Cardiac septum (tissue), 1 donor: ENCODE data around the gene CELF4. TPM values are rescaled to one million over a fixed set of nuclear protein-coding genes. Genes with fewer than 3 reads are reported as not detected.

Experiments
- DNase-seq: peaks from one replicate; pipeline ENCODE4 v3.0.0-alpha.2; 2020; ENCODE audit warnings: low spot score
- intact Hi-C: fragments of 100-400 bp; cut with DNase I; formaldehyde crosslinking; loops from one replicate; pipeline ENCODE4 v1.14.0; 2022
- total RNA-seq: library from RNA; stranded (reverse); fragmentation: NEBNext Ultra II Directional; extraction: Animal tissue kit (Norgen Biotek cat#: 25700); gene quantifications from one replicate; pipeline ENCODE4 v1.2.1, GENCODE V29; 2021
- donor health status: DM: no; HTN: no; CAD: no.

Gene CELF4
- total RNA-seq, 1 donor from 2014 or later, result 0.24 TPM

- no peak for DNase-seq
These were observed 31.0 kb downstream of the CELF4 start for GRCh38 chr18:37534627-37535026.

GRCh38 chr18:37533647-37534584, 31.7 kb downstream of the CELF4 start:
- DNase-seq, result no peak
- intact Hi-C loops, result no loop called here

More at GRCh38 chr18:37534627-37535026, 31.0 kb downstream of the CELF4 start:
- intact Hi-C loops, result loop anchor here (1.0 to 5.0 kb wide), 2 partner anchors 147 to 192 kb away; no protein-coding TSS in a partner anchor

GRCh38 chr18:37532917-37533316, 32.7 kb downstream of the CELF4 start:
- no peak for DNase-seq
- intact Hi-C loops, result no loop called here

GRCh38 chr18:37529863-37530262, 35.7 kb downstream of the CELF4 start:
- DNase-seq, result no peak
- intact Hi-C loops, result no loop called here

GRCh38 chr18:37529296-37529695, 36.3 kb downstream of the CELF4 start:
- no peak for DNase-seq

GRCh38 chr18:37527395-37527794, 38.2 kb downstream of the CELF4 start:
- intact Hi-C loops, result no loop called here
- DNase-seq, result no peak

More at GRCh38 chr18:37529296-37529695, 36.3 kb downstream of the CELF4 start:
- intact Hi-C loops, result no loop called here

GRCh38 chr18:37525262-37525585, 40.4 kb downstream of the CELF4 start:
- no peak for DNase-seq
- intact Hi-C loops, result no loop called here

GRCh38 chr18:37524498-37525261, 40.9 kb downstream of the CELF4 start:
- no peak for DNase-seq
- intact Hi-C loops, result no loop called here

GRCh38 chr18:37524139-37524497, 41.5 kb downstream of the CELF4 start:
- intact Hi-C loops, result no loop called here
- DNase-seq, result no peak

GRCh38 chr18:37521510-37522465, 43.8 kb downstream of the CELF4 start:
- DNase-seq, result no peak
- intact Hi-C loops, result no loop called here

- intact Hi-C loops, result no loop called here
- no peak for DNase-seq
These were observed 45.1 kb downstream of the CELF4 start for GRCh38 chr18:37520508-37520907.

- intact Hi-C loops, result no loop called here
- no peak for DNase-seq
These were observed 46.0 kb downstream of the CELF4 start for GRCh38 chr18:37519510-37520135.

GRCh38 chr18:37516361-37516853, 49.2 kb downstream of the CELF4 start:
- intact Hi-C loops, result no loop called here
- no peak for DNase-seq

- intact Hi-C loops, result no loop called here
- no peak for DNase-seq
These were observed 50.6 kb downstream of the CELF4 start for GRCh38 chr18:37514953-37515352.

- intact Hi-C loops, result no loop called here
- DNase-seq, result no peak
These were observed 53.2 kb downstream of the CELF4 start for GRCh38 chr18:37512400-37512799.

- no peak for DNase-seq
- intact Hi-C loops, result no loop called here
These were observed 53.8 kb downstream of the CELF4 start for GRCh38 chr18:37511721-37512298.

- DNase-seq, result no peak
- intact Hi-C loops, result no loop called here
These were observed 56.0 kb downstream of the CELF4 start for GRCh38 chr18:37509600-37509999.

- intact Hi-C loops, result no loop called here
- DNase-seq, result no peak
These were observed 57.4 kb downstream of the CELF4 start for GRCh38 chr18:37508207-37508606.

GRCh38 chr18:37507239-37507638, 58.4 kb downstream of the CELF4 start:
- intact Hi-C loops, result no loop called here
- no peak for DNase-seq
